ENCODE results near the gene ADRA2A.

ADRA2A gene

GRCh38 chr10:111093741-111094380, 17.0 kb downstream of the ADRA2A start:
- H3K9me3 ChIP-seq (ENCODE audit: control insufficient read depth, low read length): no peaks in the 10 kb centered on the region
- H3K4me2 ChIP-seq (ENCODE audit: low read length): no peak overlapping the region
- TF ChIP-seq CTCF (IDR thresholded peaks at IDR 0.05): no peak
- H3K4me1 ChIP-seq: no peaks in the 10 kb centered on the region
- no peak overlapping the region for H3K9ac ChIP-seq
- no peak overlapping the region for H3K4me3 ChIP-seq (ENCODE audit: low read depth, low read length)
- no peaks in the 10 kb centered on the region for H3K27me3 ChIP-seq (ENCODE audit: control insufficient read depth, insufficient read depth, low read length)
- no peaks in the 10 kb centered on the region for H3K79me2 ChIP-seq
- no peak overlapping the region for H3K27ac ChIP-seq
- no peak overlapping the region for H2AFZ ChIP-seq
- H3K36me3 ChIP-seq (ENCODE audit: control insufficient read depth, insufficient read depth, low read length): no peaks in the 10 kb centered on the region

GRCh38 chr10:111098679-111099437, 22.0 kb downstream of the ADRA2A start:
- H3K4me3 ChIP-seq (ENCODE audit: low read depth, low read length): no peak overlapping the region
- no peak overlapping the region for H3K4me2 ChIP-seq (ENCODE audit: low read length)
- no peak for TF ChIP-seq CTCF (IDR thresholded peaks at IDR 0.05)
- H3K27ac ChIP-seq: no peak overlapping the region
- H3K9ac ChIP-seq: no peak overlapping the region
- H2AFZ ChIP-seq: no peak overlapping the region
- H3K4me1 ChIP-seq: no peaks in the 10 kb centered on the region
- no peaks in the 10 kb centered on the region for H3K36me3 ChIP-seq (ENCODE audit: control insufficient read depth, insufficient read depth, low read length)
- H3K9me3 ChIP-seq (ENCODE audit: control insufficient read depth, low read length): no peaks in the 10 kb centered on the region
- no peaks in the 10 kb centered on the region for H3K27me3 ChIP-seq (ENCODE audit: control insufficient read depth, insufficient read depth, low read length)
- no peaks in the 10 kb centered on the region for H3K79me2 ChIP-seq

DNA sequence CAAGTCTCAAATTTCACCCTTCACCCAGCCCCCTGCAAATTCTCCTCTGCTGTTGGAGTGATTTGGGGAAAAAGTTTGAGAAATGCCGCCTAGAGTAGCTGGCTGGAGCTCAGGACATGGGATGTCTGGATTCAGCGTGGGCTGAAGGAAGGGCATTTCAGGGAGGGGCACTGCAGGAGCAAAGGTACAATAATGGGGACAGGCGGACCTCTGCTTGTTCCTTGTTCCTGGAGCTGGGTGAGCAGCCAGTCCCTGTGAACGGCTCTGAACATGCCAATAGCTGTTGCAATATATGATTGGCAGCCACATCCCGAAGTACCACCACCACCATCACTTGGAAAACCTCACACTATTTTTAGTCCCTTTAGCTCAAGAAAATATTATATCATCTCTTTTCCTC, 23.4 kb downstream of the ADRA2A start:
- Histone ChIP-seq H2AFZ (no peak overlapping the region), H3K9me3 (ENCODE audit: control insufficient read depth, low read length) (no peaks in the 10 kb centered on the region), H3K27me3 (ENCODE audit: control insufficient read depth, insufficient read depth, low read length) (no peaks in the 10 kb centered on the region), H3K79me2 (no peaks in the 10 kb centered on the region), H3K36me3 (ENCODE audit: control insufficient read depth, insufficient read depth, low read length) (no peaks in the 10 kb centered on the region), H3K4me2 (ENCODE audit: low read length) (no peak overlapping the region), H3K4me3 (ENCODE audit: low read depth, low read length) (no peak overlapping the region), H3K27ac (no peak overlapping the region), H3K4me1 (no peaks in the 10 kb centered on the region), H3K9ac (no peak overlapping the region)
- TF ChIP-seq CTCF (IDR thresholded peaks at IDR 0.05): no peak

- H2AFZ ChIP-seq: no peak overlapping the region
- no peak overlapping the region for H3K4me3 ChIP-seq (ENCODE audit: low read depth, low read length)
- TF ChIP-seq CTCF (IDR thresholded peaks at IDR 0.05): no peak
- no peak overlapping the region for H3K9ac ChIP-seq
- no peaks in the 10 kb centered on the region for H3K79me2 ChIP-seq
- H3K4me1 ChIP-seq: no peaks in the 10 kb centered on the region
- H3K27ac ChIP-seq: no peak overlapping the region
- H3K36me3 ChIP-seq (ENCODE audit: control insufficient read depth, insufficient read depth, low read length): no peaks in the 10 kb centered on the region
- no peaks in the 10 kb centered on the region for H3K27me3 ChIP-seq (ENCODE audit: control insufficient read depth, insufficient read depth, low read length)
- no peaks in the 10 kb centered on the region for H3K9me3 ChIP-seq (ENCODE audit: control insufficient read depth, low read length)
- H3K4me2 ChIP-seq (ENCODE audit: low read length): no peak overlapping the region
These were observed 25.0 kb downstream of the ADRA2A start for GRCh38 chr10:111101796-111102195.

Data from parathyroid adenoma (tissue), 2 donors.